Measurements from ENCODE around the gene NNT.

DNA sequence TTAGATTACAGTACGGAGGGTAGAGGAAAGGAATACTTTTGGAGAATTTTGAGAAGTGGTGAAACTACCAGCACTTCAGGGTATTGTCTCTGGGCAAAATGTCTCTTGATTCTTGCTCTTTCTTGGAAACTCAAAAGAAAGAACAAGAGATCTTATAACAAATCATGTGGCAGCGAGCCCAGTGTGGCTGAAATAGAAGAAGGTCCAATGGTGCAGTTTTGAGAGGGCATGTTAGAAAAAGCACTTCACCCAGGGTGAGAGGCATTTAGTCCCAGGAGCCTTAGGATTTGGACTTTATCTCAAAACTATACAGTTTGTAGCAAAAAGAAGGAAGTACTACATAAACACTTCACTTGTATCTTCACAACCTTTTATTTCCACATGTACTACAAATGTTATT lies 39.4 kb downstream of the NNT start:
- TF ChIP-seq ARNTL (CRISPR knock-in tag; IDR thresholded peaks at IDR 0.05; ENCODE audit: borderline replicate concordance, low read depth) (no peak), CSDC2 (CRISPR knock-in tag; IDR thresholded peaks at IDR 0.05) (no peak), ZNF565 (CRISPR knock-in tag; conservative IDR thresholded peaks at IDR 0.05; ENCODE audit: low read depth) (no peak), OSR1 (CRISPR knock-in tag; IDR thresholded peaks at IDR 0.05) (no peak), PPARA (CRISPR knock-in tag; IDR thresholded peaks at IDR 0.05; ENCODE audit: borderline replicate concordance) (no peak), ZNF70 (CRISPR knock-in tag; IDR thresholded peaks at IDR 0.05) (no peak), ZC3H10 (CRISPR knock-in tag; IDR thresholded peaks at IDR 0.05) (no peak), RARB (CRISPR knock-in tag; IDR thresholded peaks at IDR 0.05) (no peak)
- TF ChIP-seq, protein P1, sequence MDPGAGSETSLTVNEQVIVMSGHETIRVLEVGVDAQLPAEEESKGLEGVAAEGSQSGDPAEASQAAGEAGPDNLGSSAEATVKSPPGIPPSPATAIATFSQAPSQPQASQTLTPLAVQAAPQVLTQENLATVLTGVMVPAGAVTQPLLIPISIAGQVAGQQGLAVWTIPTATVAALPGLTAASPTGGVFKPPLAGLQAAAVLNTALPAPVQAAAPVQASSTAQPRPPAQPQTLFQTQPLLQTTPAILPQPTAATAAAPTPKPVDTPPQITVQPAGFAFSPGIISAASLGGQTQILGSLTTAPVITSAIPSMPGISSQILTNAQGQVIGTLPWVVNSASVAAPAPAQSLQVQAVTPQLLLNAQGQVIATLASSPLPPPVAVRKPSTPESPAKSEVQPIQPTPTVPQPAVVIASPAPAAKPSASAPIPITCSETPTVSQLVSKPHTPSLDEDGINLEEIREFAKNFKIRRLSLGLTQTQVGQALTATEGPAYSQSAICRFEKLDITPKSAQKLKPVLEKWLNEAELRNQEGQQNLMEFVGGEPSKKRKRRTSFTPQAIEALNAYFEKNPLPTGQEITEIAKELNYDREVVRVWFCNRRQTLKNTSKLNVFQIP (CRISPR knock-in tag; IDR thresholded peaks at IDR 0.05; ENCODE audit: borderline replicate concordance, low read depth): no peak
- TF ChIP-seq, protein P2, sequence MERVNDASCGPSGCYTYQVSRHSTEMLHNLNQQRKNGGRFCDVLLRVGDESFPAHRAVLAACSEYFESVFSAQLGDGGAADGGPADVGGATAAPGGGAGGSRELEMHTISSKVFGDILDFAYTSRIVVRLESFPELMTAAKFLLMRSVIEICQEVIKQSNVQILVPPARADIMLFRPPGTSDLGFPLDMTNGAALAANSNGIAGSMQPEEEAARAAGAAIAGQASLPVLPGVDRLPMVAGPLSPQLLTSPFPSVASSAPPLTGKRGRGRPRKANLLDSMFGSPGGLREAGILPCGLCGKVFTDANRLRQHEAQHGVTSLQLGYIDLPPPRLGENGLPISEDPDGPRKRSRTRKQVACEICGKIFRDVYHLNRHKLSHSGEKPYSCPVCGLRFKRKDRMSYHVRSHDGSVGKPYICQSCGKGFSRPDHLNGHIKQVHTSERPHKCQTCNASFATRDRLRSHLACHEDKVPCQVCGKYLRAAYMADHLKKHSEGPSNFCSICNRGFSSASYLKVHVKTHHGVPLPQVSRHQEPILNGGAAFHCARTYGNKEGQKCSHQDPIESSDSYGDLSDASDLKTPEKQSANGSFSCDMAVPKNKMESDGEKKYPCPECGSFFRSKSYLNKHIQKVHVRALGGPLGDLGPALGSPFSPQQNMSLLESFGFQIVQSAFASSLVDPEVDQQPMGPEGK (CRISPR knock-in tag; IDR thresholded peaks at IDR 0.05; ENCODE audit: borderline replicate concordance): no peak
